ENCODE measurements around the gene APPL1.

The APPL1 gene

DNA sequence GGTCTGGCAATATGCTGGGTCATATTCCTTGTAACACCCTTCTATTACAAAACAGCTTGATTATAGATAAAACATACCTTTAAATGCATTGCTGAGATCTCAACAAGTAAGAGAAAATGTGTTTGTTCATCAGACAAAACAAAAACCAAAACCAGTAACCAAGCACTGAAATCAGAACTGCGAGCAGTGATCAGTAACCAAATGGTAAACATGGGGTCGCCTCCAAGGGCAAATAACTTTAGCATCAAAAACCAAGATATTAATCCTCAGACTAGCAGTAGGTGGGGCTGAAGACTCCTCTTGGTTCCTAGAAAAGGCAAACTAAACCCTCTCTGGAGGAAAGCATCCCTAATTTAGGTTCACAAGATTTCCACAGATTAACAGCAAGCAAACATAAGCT lies 21.1 kb upstream of the APPL1 start:
- TF ChIP-seq, protein P1, sequence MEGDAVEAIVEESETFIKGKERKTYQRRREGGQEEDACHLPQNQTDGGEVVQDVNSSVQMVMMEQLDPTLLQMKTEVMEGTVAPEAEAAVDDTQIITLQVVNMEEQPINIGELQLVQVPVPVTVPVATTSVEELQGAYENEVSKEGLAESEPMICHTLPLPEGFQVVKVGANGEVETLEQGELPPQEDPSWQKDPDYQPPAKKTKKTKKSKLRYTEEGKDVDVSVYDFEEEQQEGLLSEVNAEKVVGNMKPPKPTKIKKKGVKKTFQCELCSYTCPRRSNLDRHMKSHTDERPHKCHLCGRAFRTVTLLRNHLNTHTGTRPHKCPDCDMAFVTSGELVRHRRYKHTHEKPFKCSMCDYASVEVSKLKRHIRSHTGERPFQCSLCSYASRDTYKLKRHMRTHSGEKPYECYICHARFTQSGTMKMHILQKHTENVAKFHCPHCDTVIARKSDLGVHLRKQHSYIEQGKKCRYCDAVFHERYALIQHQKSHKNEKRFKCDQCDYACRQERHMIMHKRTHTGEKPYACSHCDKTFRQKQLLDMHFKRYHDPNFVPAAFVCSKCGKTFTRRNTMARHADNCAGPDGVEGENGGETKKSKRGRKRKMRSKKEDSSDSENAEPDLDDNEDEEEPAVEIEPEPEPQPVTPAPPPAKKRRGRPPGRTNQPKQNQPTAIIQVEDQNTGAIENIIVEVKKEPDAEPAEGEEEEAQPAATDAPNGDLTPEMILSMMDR (IDR thresholded peaks at IDR 0.05; ENCODE audit: control insufficient read depth, insufficient read depth, low read depth, low read length, missing control alignments) = no peak
- no peak for DNase-seq (ENCODE audit: low read depth)
- no peak overlapping the region for H3K4me3 ChIP-seq (ENCODE audit: control insufficient read depth, low read depth, low read length)

DNA sequence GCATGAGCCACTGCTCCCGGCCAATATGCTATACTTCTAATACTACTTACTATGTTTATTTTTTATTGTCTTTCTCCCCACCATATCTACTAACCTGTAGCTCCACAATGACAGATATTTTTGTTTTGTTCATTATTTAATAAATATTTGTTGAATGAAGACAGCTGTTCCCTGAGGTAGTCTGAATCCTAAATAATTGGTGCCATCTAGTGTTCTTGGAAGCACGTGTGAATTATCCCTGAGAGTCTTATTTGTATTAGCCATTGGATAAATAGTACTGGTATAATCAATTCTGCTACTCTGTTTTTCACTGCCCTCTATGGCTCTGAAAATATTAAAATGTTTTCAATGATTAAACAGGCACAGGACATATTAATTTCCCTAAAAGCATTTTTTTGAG lies 5.6 kb upstream of the APPL1 start:
- no peak for DNase-seq (ENCODE audit: low read depth)
- no peak overlapping the region for H3K4me3 ChIP-seq (ENCODE audit: control insufficient read depth, low read depth, low read length)
- TF ChIP-seq, protein P1 (IDR thresholded peaks at IDR 0.05; ENCODE audit: control insufficient read depth, insufficient read depth, low read depth, low read length, missing control alignments) = peak; percentile 36

GRCh38 chr3:57224856-57225255 lies 2.7 kb upstream of the APPL1 start:
- H3K4me3 ChIP-seq (ENCODE audit: control insufficient read depth, low read depth, low read length) = no peak overlapping the region
- no peak for DNase-seq (ENCODE audit: low read depth)

DNA sequence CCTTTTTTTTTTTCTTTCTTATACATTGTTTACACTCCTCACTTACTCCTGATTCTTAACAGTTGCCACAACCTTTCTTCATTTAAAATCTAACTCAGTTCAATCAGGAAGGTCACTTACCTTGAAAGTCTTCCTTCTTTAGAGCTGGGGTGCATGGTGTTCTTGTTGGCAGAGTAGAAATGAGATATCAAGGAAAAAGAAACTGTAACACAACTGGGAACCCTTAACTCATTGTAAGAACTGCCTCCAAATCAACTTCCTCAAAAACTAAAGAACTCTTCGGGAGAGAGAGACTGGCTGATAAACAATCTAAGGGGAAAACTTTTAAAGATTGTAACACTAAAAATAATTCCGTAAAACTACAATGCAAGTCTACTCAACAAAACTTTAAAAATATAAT lies 1.4 kb upstream of the APPL1 start:
- no peak overlapping the region for H3K4me3 ChIP-seq (ENCODE audit: control insufficient read depth, low read depth, low read length)
- TF ChIP-seq, protein P1 (IDR thresholded peaks at IDR 0.05; ENCODE audit: control insufficient read depth, insufficient read depth, low read depth, low read length, missing control alignments) = no peak
- DNase-seq (ENCODE audit: low read depth) = no peak

More at GRCh38 chr3:57224856-57225255, 2.7 kb upstream of the APPL1 start:
- TF ChIP-seq, protein P1 (IDR thresholded peaks at IDR 0.05; ENCODE audit: control insufficient read depth, insufficient read depth, low read depth, low read length, missing control alignments) = no peak

- no peak for DNase-seq (ENCODE audit: low read depth)
- TF ChIP-seq, protein P1 (IDR thresholded peaks at IDR 0.05; ENCODE audit: control insufficient read depth, insufficient read depth, low read depth, low read length, missing control alignments) = no peak
Measured at GRCh38 chr3:57227930-57228751, 612 bp downstream of the APPL1 start.

GRCh38 chr3:57230006-57230405 lies 2.5 kb downstream of the APPL1 start:
- TF ChIP-seq, protein P1 (IDR thresholded peaks at IDR 0.05; ENCODE audit: control insufficient read depth, insufficient read depth, low read depth, low read length, missing control alignments) = no peak
- no peak for DNase-seq (ENCODE audit: low read depth)
- H3K4me3 ChIP-seq (ENCODE audit: control insufficient read depth, low read depth, low read length) = no peak overlapping the region

More at GRCh38 chr3:57227930-57228751, 612 bp downstream of the APPL1 start:
- peak overlapping the region; percentile 93 for H3K4me3 ChIP-seq (ENCODE audit: control insufficient read depth, low read depth, low read length)
